HG02943 (cell line): ENCODE measurements around the gene PEDS1.
"Not testable (repeated sequence)": the region's sequence is repeated elsewhere in the genome, so short reads cannot be mapped to it uniquely, and the experiment has no call there.

Experiments
- ATAC-seq: cut with Tn5 transposase; IDR thresholded peaks from one replicate; pipeline ENCODE4 v1.9.1; 2021; ENCODE audit warnings: mild to moderate bottlenecking, low read depth, moderate library complexity; ENCODE audit not compliant: unreplicated experiment

The PEDS1 gene

GRCh38 chr20:50116368-50116999 lies 37.0 kb downstream of the PEDS1 start:
- no peak for ATAC-seq

- peak; percentile 75 for ATAC-seq
These were observed 37.7 kb downstream of the PEDS1 start for GRCh38 chr20:50115591-50116367.

GRCh38 chr20:50115041-50115512 lies 38.4 kb downstream of the PEDS1 start:
- no peak for ATAC-seq

GRCh38 chr20:50113420-50114224 lies 39.9 kb downstream of the PEDS1 start:
- no peak for ATAC-seq

GRCh38 chr20:50112512-50113419 lies 40.8 kb downstream of the PEDS1 start, which contains the start of gene UBE2V1:
UBE2V1 (minus strand) TSS chr20:50113150; CDS start chr20:50113128, 22 bp downstream.
- no peak for ATAC-seq

GRCh38 chr20:50111829-50112495 lies 41.6 kb downstream of the PEDS1 start:
- no peak for ATAC-seq

GRCh38 chr20:50111120-50111828 lies 42.2 kb downstream of the PEDS1 start:
- ATAC-seq: no peak

GRCh38 chr20:50110141-50111047 lies 43.1 kb downstream of the PEDS1 start:
- ATAC-seq: no peak

GRCh38 chr20:50108556-50109235 lies 44.8 kb downstream of the PEDS1 start:
- no peak for ATAC-seq

- no peak for ATAC-seq
These were observed 45.7 kb downstream of the PEDS1 start for GRCh38 chr20:50107796-50108331.

GRCh38 chr20:50107086-50107660 lies 46.4 kb downstream of the PEDS1 start:
- ATAC-seq: no peak

- not testable (repeated sequence) for ATAC-seq
These were observed 46.9 kb downstream of the PEDS1 start for GRCh38 chr20:50106669-50107068.
